Measurements from ENCODE around the gene NSG2.

NSG2 gene

DNA sequence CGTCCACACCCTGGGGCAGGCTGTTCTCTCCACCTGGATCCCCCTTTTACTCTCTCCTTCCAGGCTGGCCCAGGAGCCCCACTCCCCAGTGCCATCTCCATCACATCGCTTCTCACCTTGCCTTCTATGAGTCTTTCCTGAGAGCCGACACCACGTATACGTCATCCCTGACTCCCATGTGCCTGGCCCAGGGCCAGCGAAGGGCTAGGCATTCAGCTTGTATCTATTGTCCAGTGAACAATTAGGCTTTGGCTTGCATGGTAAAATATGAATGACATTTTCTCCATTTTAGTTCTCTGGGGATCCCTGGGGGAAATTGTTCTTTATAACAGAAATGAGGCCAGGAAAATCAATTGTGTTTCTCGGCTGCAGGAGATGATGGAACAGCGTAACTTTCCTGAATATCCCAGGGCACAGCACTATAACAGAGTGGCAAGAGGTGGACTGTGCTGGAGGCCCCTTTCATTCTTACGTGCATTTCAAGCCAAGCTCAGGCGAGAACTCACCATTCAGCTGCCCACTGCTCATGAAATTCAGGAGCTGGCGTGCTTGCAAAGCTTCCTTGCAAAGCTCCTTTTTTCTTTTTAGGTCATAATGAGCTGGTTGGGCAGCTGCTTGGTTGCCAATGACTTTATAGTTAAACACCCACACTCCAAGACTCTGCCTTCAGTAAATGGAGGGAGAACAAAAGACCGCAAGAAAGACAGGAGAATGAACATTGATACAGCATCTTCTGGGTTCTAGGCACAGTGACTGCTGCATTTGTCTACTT lies 37.7 kb downstream of the NSG2 start:
- TF ChIP-seq CTCF (IDR thresholded peaks at IDR 0.05; ENCODE audit: borderline replicate concordance, control extremely low read depth, extremely low read depth, insufficient read depth, missing control alignments), result no peak
- in situ Hi-C loops (cut with MboI; ENCODE audit: low sequenced_read_pairs, unreplicated experiment), result no loop called here
- DNase-seq (ENCODE audit: low spot score), result no peak

GRCh38 chr5:174084691-174085154 lies 39.2 kb downstream of the NSG2 start:
- no peak for DNase-seq (ENCODE audit: low spot score)
- in situ Hi-C loops (cut with MboI; ENCODE audit: low sequenced_read_pairs, unreplicated experiment), result no loop called here

GRCh38 chr5:174086751-174087150 lies 41.2 kb downstream of the NSG2 start:
- in situ Hi-C loops (cut with MboI; ENCODE audit: low sequenced_read_pairs, unreplicated experiment), result no loop called here
- DNase-seq (ENCODE audit: low spot score), result no peak
- TF ChIP-seq CTCF (IDR thresholded peaks at IDR 0.05; ENCODE audit: borderline replicate concordance, control extremely low read depth, extremely low read depth, insufficient read depth, missing control alignments), result no peak

More at GRCh38 chr5:174084691-174085154, 39.2 kb downstream of the NSG2 start:
- no peak for TF ChIP-seq CTCF (IDR thresholded peaks at IDR 0.05; ENCODE audit: borderline replicate concordance, control extremely low read depth, extremely low read depth, insufficient read depth, missing control alignments)

GRCh38 chr5:174087783-174088182 lies 42.3 kb downstream of the NSG2 start:
- TF ChIP-seq CTCF (IDR thresholded peaks at IDR 0.05; ENCODE audit: borderline replicate concordance, control extremely low read depth, extremely low read depth, insufficient read depth, missing control alignments), result no peak
- no peak for DNase-seq (ENCODE audit: low spot score)
- in situ Hi-C loops (cut with MboI; ENCODE audit: low sequenced_read_pairs, unreplicated experiment), result no loop called here

DNA sequence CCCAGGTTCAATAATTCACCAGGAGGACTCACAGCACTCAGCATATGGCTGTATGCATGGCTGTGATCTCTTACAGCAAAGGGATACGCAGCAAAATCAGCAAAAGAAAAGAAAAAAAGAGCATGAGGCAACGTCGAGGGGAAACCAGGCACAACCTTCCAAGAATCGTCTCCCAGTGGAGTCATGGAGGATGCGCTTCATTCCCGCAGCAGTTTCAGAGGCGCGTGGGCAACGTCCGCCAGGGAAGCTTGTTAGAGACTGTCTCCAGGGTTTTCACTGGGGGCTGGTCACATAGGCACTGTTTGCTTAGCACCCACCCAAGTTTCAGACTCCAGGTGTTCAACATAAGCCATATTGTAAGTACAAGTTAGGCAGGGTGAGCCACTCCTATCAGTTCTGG lies 44.6 kb downstream of the NSG2 start:
- in situ Hi-C loops (cut with MboI; ENCODE audit: low sequenced_read_pairs, unreplicated experiment), result no loop called here
- TF ChIP-seq CTCF (IDR thresholded peaks at IDR 0.05; ENCODE audit: borderline replicate concordance, control extremely low read depth, extremely low read depth, insufficient read depth, missing control alignments), result no peak
- no peak for DNase-seq (ENCODE audit: low spot score)

GRCh38 chr5:174093123-174093522 lies 47.6 kb downstream of the NSG2 start:
- DNase-seq (ENCODE audit: low spot score), result no peak
- in situ Hi-C loops (cut with MboI; ENCODE audit: low sequenced_read_pairs, unreplicated experiment), result no loop called here
- TF ChIP-seq CTCF (IDR thresholded peaks at IDR 0.05; ENCODE audit: borderline replicate concordance, control extremely low read depth, extremely low read depth, insufficient read depth, missing control alignments), result no peak

All from GM13976 (cell line).